Right atrium auricular region (tissue), 2 donors: ENCODE results near the gene CHRNE. TPM values are rescaled to one million over a fixed set of nuclear protein-coding genes. Genes with fewer than 3 reads are reported as not detected.

Experiments used
- DNase-seq: peaks from one replicate; pipeline ENCODE4 v3.0.0-alpha.2; 2019; ENCODE audit warnings: low spot score
- H3K27ac ChIP-seq, 2 donors: fragments of 200-600 bp; sonication (generic); 1 replicate in 1 of 2; 2 replicates in 1 of 2; pipeline ENCODE4 v1.5.1; 2016 to 2019
- H3K27me3 ChIP-seq, 2 donors: fragments of 200-600 bp; sonication (generic); one replicate each; pipeline versions ENCODE4 v1.5.1 to v1.6.0; 2017 to 2019
- H3K36me3 ChIP-seq: fragments of 200-600 bp; sonication (generic); one replicate; pipeline ENCODE4 v1.5.1; 2016
- H3K4me1 ChIP-seq, 2 donors: fragments of 200-600 bp; sonication (generic); one replicate each; pipeline versions ENCODE4 v1.5.1 to v1.6.0; 2017 to 2019
- H3K4me3 ChIP-seq, 2 donors: fragments of 200-600 bp; sonication (generic); 1 replicate in 1 of 2; 2 replicates in 1 of 2; pipeline ENCODE4 v1.5.1; 2017 to 2019; ENCODE audit warnings: mild to moderate bottlenecking in 1 of 2, moderate library complexity in 1 of 2
- H3K9me3 ChIP-seq, 2 donors: fragments of 200-600 bp; sonication (generic); one replicate each; pipeline ENCODE4 v1.5.1; 2019
- total RNA-seq, 2 donors: library from RNA; depleted of rRNA; stranded (reverse); fragments of >200 nt; gene quantifications; one replicate each; pipeline ENCODE4 v1.1.0, GENCODE V29; 2016
- TF ChIP-seq, protein P1 (sequence below), 2 donors: fragments of 200-600 bp; sonication (generic); IDR thresholded peaks; one replicate each; pipeline ENCODE4 v1.5.1; 2019; ENCODE audit warnings: antibody characterized with exemption in 2 of 2

Gene CHRNE
- total RNA-seq, 2 donors from 2014 or later, result 49.3 to 167 TPM

DNA sequence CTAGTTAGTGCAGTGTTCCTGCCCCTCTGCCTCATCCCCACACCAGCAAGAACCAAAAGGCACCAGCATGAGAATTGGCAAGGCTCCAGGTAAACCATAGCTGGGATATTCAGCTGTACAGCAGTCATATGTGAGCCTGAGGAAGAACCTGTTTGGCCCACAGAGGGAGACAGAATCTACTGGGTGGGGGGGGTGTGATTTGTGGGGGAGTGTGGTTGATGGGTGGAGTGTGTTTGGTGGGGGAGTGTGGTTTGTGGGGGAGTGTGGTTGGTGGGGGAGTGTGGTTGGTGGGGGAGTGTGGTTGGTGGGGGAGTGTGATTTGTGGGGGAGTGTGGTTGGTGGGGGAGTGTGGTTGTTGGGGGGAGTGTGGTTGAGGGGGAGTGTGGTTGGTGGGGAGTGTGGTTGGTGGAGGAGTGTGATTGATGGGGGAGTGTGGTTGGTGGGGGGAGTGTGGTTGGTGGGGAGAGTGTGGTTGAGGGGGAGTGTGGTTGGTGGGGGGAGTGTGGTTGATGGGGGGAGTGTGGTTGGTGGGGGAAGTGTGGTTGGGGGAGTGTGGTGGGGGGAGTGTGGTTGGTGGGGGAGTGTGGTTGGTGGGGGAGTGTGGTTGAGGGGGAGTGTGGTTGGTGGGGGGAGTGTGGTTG lies 50.2 kb downstream of the CHRNE start:
- peaks cover 0 to 31% of the 10 kb centered on the region in 2 donors for H3K4me1 ChIP-seq
- DNase-seq, result no peak
- TF ChIP-seq, protein P1, sequence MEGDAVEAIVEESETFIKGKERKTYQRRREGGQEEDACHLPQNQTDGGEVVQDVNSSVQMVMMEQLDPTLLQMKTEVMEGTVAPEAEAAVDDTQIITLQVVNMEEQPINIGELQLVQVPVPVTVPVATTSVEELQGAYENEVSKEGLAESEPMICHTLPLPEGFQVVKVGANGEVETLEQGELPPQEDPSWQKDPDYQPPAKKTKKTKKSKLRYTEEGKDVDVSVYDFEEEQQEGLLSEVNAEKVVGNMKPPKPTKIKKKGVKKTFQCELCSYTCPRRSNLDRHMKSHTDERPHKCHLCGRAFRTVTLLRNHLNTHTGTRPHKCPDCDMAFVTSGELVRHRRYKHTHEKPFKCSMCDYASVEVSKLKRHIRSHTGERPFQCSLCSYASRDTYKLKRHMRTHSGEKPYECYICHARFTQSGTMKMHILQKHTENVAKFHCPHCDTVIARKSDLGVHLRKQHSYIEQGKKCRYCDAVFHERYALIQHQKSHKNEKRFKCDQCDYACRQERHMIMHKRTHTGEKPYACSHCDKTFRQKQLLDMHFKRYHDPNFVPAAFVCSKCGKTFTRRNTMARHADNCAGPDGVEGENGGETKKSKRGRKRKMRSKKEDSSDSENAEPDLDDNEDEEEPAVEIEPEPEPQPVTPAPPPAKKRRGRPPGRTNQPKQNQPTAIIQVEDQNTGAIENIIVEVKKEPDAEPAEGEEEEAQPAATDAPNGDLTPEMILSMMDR (IDR thresholded peaks at IDR 0.05), result no peak

DNA sequence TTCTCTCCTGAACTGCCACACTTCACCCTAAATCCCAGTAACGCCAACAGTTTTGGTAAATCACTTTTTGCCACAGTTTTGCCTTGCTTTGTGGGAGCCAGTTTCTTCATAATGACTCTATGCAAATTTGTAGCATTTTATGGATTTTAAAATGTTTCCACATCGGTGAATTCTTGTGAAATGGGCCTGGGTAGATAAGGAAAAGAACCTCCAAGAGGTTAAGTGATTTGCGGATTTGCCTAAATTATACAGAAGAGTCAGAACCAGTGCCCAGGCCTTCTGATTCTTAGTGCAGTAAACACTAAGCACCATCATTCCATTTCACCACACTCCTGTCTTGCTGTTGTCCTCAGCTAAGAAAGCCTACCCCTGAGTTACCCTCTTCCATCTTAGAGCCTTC lies 51.8 kb downstream of the CHRNE start:
- H3K27ac ChIP-seq, result no peak overlapping the region
- DNase-seq, result no peak
- no peaks in the 10 kb centered on the region for H3K27me3 ChIP-seq
- TF ChIP-seq, protein P1 (IDR thresholded peaks at IDR 0.05), result no peak
- no peaks in the 10 kb centered on the region for H3K36me3 ChIP-seq
- no peaks in the 10 kb centered on the region for H3K9me3 ChIP-seq
- peaks cover 0 to 19% of the 10 kb centered on the region in 2 donors for H3K4me1 ChIP-seq
- H3K4me3 ChIP-seq, result no peak overlapping the region

More for the DNA sequence above, 50.2 kb downstream of the CHRNE start:
- H3K4me3 ChIP-seq, result no peak overlapping the region
- H3K27ac ChIP-seq, result no peak overlapping the region
- H3K36me3 ChIP-seq, result no peaks in the 10 kb centered on the region
- no peaks in the 10 kb centered on the region for H3K27me3 ChIP-seq
- no peaks in the 10 kb centered on the region for H3K9me3 ChIP-seq

DNA sequence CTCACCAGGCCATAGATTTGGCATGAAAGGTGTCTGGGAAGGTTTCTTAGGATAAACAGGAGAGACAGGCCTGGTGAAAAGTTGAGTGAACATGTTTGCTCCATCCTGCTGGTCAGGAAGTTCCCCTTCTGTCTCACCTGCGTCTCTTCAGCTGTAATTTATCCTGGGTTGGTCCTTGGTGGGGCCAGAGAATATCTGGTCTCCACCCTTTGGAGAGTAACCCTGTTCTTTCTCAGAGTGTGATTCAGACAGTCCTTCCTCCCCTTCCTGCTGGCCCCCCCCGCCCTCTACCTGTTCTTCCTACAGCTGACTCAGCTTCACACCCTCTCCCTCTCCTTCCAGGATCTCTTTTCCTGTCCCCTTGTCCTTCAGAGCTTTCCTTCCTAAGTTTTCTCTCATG lies 52.7 kb downstream of the CHRNE start:
- Histone ChIP-seq H3K27ac (peak overlapping the region in 1 of 2 donors; percentile 3), H3K4me3 (no peak overlapping the region), H3K4me1 (peaks cover 0 to 17% of the 10 kb centered on the region in 2 donors), H3K27me3 (no peaks in the 10 kb centered on the region), H3K36me3 (no peaks in the 10 kb centered on the region), H3K9me3 (no peaks in the 10 kb centered on the region)
- TF ChIP-seq, protein P1 (IDR thresholded peaks at IDR 0.05), result no peak
- DNase-seq, result no peak

DNA sequence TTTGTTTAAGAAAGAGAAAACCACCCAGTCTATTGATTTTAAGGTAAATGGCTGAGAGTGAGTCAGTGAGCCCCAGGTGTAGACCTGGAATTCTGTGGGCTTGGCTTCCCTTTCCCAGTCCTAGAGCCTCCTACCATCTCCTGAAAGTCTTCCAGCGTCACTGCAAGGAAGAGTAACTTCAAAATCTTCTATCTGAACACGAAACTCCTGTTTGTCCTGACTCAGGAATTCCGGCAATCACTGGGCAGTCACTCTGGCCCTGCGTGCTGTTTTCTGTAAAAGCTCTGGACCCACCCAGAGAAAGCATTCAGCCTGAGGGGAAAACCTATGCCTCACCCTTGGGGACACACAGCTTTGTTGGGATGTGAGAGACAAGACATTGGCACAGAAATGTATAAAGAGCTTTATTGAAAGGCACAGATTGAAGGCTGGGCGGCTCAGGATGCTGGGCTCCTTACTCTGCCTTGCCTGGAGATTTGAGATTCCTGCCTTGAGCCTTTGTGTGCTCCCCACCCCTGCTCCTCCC lies 53.8 kb downstream of the CHRNE start:
- peaks cover 0 to 17% of the 10 kb centered on the region in 2 donors for H3K4me1 ChIP-seq
- H3K27ac ChIP-seq, result no peak overlapping the region
- no peaks in the 10 kb centered on the region for H3K27me3 ChIP-seq
- TF ChIP-seq, protein P1 (IDR thresholded peaks at IDR 0.05), result no peak
- no peak for DNase-seq
- H3K36me3 ChIP-seq, result no peaks in the 10 kb centered on the region
- no peak overlapping the region for H3K4me3 ChIP-seq
- H3K9me3 ChIP-seq, result no peaks in the 10 kb centered on the region

Other genes with a start within 250 kb of the CHRNE start
- 10 to 100 TPM; 14.6 to 22.3 TPM for gene PELP1, start 199.0 kb downstream of the CHRNE start, total RNA-seq
- 10 to 100 TPM in 1 of 2 donors, 1 to 10 TPM in 1; 9.0 to 22.9 TPM for gene ARRB2, start 192.5 kb downstream of the CHRNE start, total RNA-seq
- gene MED11, start 171.7 kb downstream of the CHRNE start, total RNA-seq, result 10 to 100 TPM; 25.1 to 31.2 TPM
- gene ZMYND15, start 163.3 kb downstream of the CHRNE start, total RNA-seq, result under 1 TPM in 1 of 2 donors, not detected in 1; 0.31 TPM
- 10 to 100 TPM in 1 of 2 donors, 1 to 10 TPM in 1; 5.2 to 12.4 TPM for gene CXCL16, start 163.2 kb downstream of the CHRNE start, total RNA-seq
- gene TM4SF5, start 131.2 kb downstream of the CHRNE start, total RNA-seq, result not detected
- 1 to 10 TPM in 1 of 2 donors, not detected in 1; 3.9 TPM for gene VMO1, start 116.7 kb downstream of the CHRNE start, total RNA-seq
- not detected for gene GLTPD2, start 114.1 kb downstream of the CHRNE start, total RNA-seq
- gene PSMB6, start 106.9 kb downstream of the CHRNE start, total RNA-seq, result 100 to 1,000 TPM; 153 to 201 TPM
- 1 to 10 TPM; 5.5 to 6.7 TPM for gene PLD2, start 95.9 kb downstream of the CHRNE start, total RNA-seq
- gene MINK1, start 69.8 kb downstream of the CHRNE start, total RNA-seq, result 10 to 100 TPM; 20.9 to 22.2 TPM
- gene C17orf107, start 3.6 kb downstream of the CHRNE start, total RNA-seq, result 1 to 10 TPM; 1.7 to 4.2 TPM
- not detected for gene GP1BA, start 29.2 kb upstream of the CHRNE start, total RNA-seq
- 100 to 1,000 TPM in 1 of 2 donors, 10 to 100 TPM in 1; 99.5 to 188 TPM for gene SLC25A11, start 36.9 kb upstream of the CHRNE start, total RNA-seq
- 10 to 100 TPM; 66.9 to 68.6 TPM for gene RNF167, start 37.2 kb upstream of the CHRNE start, total RNA-seq
- 100 to 1,000 TPM; 218 to 425 TPM for gene PFN1, start 45.4 kb upstream of the CHRNE start, total RNA-seq
- gene ENO3, start 48.0 kb upstream of the CHRNE start, total RNA-seq, result 100 to 1,000 TPM; 235 to 563 TPM
- gene SPAG7, start 64.7 kb upstream of the CHRNE start, total RNA-seq, result 100 to 1,000 TPM in 1 of 2 donors, 10 to 100 TPM in 1; 83.9 to 122 TPM
- 10 to 100 TPM; 20.3 to 24.7 TPM for gene CAMTA2, start 84.6 kb upstream of the CHRNE start, total RNA-seq
- 1 to 10 TPM; 1.7 to 2.9 TPM for gene INCA1, start 94.4 kb upstream of the CHRNE start, total RNA-seq
- 100 to 1,000 TPM; 179 to 232 TPM for gene KIF1C, start 94.9 kb upstream of the CHRNE start, total RNA-seq
- gene SLC52A1, start 132.3 kb upstream of the CHRNE start, total RNA-seq, result not detected
- gene ZFP3, start 175.4 kb upstream of the CHRNE start, total RNA-seq, result 1 to 10 TPM; 7.2 to 7.4 TPM
- gene ZNF232, start 208.8 kb upstream of the CHRNE start, total RNA-seq, result 1 to 10 TPM; 2.7 to 5.6 TPM
- gene USP6, start 212.9 kb upstream of the CHRNE start, total RNA-seq, result not detected